K562 treated with DMSO at 1 percent for 4 hours (cell line): Measurements from ENCODE around the gene CCNL2. TPM values are rescaled to one million over a fixed set of nuclear protein-coding genes. Genes with fewer than 3 reads are reported as not detected.

Source experiments
- total RNA-seq: library from RNA; unstranded; fragments of 300-600 nt; gene quantifications from 2 replicates; pipeline ENCODE4 v1.2.3, GENCODE V29; 2022; ENCODE audit not compliant: insufficient read depth

The CCNL2 gene
- 96.0 and 157 TPM in 2 replicates for total RNA-seq

DNA sequence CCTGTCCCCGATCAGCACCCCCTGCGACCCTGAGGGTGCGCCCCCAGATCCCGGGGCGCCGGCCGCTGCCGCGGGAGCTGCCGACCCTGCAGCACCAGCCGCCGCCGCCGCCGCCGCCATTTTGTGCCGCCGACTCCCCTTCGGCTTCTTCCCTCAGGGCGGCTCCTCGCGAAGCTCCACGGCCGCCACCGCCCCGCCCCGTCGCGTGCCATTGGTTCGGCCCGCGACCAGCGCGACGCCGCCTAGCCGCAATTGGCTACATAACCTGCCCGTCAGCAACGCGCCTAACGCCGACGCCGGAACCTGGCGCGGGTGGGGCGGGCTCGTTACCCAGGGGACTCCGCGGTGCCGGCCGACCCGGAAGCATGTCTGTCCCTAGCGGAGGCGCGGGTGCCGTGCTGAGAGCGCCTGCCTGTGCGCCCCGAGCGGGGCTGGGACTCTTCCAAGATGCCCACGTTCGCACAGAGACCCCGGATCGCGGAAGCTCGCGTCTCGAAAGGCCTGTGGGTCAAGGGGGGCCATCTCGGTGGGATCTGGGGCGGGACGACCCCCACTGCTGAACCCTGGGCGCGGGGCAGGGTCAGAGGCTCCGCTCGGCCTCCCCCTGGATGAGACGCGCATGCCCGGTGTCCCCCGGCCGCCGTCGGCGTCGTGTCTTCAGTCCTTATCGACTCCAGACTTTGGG is at the start of gene CCNL2:
Gene CCNL2 (minus strand): TSS at position 149 of the 685 bp plus-strand sequence. CDS start 29 bp downstream, at position 120.

DNA sequence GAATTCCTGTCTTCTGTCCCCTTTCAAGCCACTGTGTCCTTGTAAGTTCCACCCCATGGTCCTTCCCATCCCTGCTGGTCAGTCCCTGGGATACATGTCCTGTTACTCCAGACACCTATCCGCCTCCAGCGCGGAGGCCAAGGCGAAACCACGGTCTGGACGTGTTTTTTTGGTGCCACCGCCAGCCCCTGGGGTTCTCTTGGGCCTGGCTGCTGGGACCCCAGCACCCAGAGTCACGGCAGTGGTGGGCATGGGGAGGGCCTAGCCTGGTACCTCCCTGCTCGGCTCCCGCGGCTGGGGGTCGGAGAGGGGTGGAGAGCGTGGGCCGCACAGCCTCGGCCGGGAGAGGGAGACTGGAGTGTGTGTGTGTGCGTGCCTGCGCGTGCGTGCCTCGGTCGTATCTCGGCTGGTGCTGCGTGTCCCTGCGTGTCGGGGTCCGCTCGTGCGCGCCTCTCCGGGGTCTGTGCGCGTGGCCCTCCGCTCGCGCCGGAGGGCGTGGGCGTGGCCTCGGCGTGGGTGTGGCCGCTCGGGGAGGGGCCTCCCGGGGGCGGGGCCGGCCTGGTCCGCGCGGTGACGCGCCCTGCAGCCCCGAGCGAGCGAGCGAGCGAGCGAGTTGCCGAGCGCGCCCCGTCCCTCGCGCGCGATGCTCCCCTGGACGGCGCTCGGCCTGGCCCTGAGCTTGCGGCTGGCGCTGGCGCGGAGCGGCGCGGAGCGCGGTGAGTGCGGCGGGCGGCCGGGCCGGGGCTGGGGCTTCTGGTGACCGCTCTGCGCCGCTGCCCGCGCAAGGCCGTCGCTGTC is 36.2 kb upstream of the CCNL2 start, which contains the start of gene VWA1:
Gene VWA1 (plus strand): TSS at position 585 of the 798 bp plus-strand sequence. CDS start 59 bp downstream, at position 644.

DNA sequence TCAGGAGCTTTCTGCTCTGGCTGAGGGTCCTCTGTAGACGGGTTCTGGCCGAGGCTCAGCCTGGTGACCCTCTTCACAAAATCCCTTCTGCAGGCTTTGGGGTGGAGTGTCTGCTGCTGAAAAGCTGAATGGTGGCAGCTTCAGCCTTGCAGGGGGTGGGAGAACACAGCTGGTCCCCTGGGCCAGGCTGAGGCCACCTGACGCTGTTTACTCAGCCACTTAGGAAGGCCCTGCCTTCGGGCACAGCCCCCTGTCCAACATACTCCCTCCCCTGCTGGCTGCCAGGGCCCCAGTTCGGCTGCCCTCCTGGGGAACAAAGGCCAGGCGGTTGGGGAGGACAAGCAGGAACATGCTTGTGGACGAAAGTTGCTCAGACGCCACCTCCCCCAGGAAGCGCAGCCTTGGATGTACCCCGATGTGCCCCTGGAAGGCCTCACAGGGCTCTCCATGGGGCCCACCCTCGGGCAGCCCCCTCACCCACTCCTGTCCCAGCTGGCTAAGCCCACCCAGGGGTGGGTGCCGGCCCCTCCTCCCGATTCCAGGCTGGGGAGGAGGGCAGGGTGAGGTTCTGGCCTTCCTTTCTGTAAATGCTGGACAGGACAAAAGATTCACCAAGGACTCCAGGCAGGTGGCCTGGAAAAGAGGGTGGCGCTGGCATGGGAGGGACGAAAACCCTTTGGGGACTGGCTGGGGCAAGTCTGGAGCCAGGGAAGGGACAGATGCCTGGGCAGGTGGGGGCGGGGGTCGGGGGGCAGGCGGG is 22.2 kb upstream of the CCNL2 start, which contains the start of gene ANKRD65:
Gene ANKRD65 (minus strand): TSS at position 130 of the 760 bp plus-strand sequence. CDS start 271 bp downstream, outside the sequence.

DNA sequence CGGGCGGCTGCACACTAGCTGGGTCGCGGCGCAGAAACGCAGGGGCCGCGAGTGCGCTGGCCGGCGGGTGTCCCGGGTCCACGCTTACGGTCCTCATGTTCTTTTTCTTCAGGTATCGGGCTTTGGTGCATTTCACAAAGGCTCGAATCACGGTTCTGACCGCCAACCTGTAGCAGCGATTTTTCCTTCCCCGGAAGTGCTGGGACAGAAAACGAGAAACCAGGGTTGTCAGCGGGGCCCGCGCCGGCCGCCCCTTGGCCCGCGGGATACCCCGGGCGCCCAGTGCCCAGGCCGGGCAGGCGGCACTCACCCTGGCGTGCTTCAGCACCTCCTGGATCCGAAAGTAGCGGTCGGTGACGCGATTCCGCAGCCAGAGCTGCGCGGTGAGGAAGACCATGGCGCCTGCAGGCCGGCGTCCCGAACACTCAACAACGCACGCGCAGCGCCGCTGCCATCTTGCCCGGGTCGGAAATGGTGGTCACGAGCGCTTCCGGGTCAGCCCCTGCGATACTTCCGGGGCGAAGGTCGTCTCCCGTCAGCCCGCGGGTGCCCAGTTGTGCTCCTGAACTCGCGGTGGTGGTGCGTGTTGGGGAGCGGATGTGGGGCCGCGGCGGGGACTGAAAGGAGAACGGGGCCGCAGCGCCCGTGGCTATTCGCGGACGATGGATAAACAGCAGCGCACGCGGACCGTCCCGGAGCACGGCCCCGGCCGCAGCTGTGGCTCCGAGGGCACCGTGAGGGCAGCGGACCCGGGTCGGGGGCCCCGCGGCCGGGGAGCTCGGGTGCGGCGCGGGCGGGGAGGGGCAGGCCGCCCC is 7.9 kb upstream of the CCNL2 start, which contains the start of gene MRPL20:
Gene MRPL20 (minus strand): TSS at position 473 of the 815 bp plus-strand sequence. CDS start 76 bp downstream, at position 397.

DNA sequence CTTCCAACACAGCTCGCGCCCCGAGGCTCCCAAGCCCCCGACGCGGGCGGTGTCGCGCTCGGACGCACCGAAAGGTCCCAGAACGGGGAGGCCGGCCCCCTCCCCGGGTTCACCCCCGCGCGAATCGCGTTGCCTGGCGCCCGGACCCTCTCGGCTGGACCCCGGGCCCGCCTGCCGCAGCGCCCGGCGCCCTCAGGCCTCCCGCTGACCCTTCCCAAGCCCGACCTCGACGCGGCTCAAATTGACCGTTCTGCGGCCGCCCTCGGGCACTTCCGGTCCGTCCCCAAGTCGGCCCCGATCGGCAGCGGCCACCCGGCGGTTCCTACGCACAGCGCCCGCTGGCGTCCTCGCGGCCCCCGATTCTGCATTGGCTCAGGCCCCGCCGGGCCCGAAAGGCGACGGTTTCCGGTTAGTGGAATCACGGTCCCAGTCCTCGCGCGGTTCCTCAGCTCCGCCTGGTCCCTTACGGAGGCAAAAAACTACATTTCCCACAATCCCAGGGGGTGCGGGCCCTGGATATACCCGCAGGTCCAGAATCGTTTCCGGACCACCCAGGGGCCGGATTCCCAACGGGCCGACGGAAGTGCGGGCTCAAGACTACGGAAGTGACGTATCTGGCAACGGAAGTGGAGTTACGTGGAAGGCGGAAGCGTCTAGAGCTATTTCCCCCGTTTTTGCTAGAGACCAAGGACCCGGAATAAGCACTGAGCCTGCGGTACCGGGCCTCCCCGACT is 24.0 kb downstream of the CCNL2 start, which contains the start of gene AURKAIP1:
Gene AURKAIP1 (minus strand): TSS at position 279 of the 734 bp plus-strand sequence. CDS start 451 bp downstream, outside the sequence.

DNA sequence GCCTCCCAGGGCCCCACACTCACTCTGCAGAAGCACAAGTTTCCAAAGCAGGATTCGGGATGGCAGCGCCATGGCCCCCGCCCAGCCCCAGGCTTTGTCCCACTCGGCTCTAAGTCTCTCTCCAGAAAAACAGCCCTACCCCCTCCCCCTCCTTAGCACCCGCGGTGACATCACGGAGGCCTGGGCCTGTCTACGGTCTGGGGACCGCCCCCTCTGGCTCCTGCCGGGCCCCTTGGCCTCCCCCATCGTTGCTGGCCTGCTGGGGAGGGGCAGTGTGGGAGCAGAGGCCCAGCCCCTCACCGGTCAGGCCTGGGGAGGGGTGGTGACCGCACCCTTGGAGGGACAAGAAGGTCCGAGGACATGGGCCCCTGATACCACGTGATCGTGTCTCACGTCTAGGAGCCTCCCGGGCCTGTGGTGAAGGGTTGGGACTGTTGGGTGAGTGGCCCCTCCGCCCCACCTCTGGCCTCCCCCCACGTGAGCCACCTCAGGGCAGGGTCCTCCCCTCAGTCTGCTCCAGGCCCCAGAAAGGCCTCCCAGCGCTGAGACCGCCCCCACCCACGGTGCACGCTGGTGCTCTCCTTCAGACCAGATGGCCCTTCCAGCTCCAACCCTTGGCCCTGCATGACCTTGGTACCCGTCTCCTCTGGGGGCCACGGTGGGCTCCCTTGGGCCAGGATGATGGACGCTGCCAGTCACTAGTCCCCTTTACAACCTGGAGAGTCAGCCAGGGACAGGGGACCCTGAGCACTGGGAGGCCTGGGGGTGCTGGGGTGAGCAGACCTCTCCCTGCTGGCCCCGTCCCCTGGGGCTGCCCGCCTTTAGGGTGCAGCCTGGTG is 40.5 kb downstream of the CCNL2 start, which contains the start of gene MXRA8:
Gene MXRA8 (minus strand): TSS at position 123 of the 839 bp plus-strand sequence. CDS start 51 bp downstream, at position 72.

DNA sequence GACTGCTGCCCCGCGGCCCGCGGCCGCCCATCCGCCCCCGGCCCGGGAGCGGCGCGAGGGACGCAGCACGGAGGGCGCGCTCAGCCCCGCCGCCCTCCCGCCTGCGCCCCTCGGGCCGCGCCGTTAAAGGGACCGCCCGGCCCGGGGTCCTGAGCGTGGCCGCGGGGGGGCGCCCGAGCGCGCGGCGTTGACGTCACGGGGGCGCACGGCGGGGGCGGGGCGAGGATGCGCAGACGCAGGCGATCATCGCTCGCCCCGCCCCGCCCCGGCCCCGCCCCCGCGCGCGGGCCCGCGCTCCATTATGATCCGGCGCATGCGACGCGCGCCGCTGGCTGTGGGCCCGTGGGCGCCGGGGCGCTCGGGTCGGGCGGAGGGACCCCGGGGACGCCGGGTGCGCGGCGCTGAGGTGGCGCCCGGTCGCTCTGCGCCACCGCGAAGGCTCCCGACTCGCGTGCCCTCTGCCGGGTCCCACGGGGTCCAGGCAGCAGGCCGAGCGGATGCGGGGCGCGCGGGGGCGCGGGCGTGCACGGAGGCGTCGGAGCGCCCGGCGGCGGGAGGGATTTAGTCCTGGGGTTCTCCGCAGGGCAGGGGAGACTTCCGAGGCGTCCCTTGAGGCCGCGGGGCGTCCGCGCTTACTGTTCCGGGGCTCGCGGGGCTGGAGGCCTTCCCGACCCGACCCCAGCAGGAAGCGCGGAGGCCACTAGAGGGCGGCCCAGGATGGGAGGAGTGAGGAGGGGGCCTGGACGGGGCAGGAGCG is 49.7 kb downstream of the CCNL2 start, which contains the start of gene DVL1:
Gene DVL1 (minus strand): TSS at position 163 of the 757 bp plus-strand sequence. CDS start 353 bp downstream, outside the sequence.

Other genes with a start within 250 kb of the CCNL2 start
- not detected in 2 replicates for gene TTLL10, start 225.5 kb downstream of the CCNL2 start, total RNA-seq
- not detected in 2 replicates for gene TNFRSF18, start 192.7 kb downstream of the CCNL2 start, total RNA-seq
- gene TNFRSF4, start 185.2 kb downstream of the CCNL2 start, total RNA-seq = 1.0 TPM in 1 of 2 replicates, not detected in the other
- gene SDF4, start 167.3 kb downstream of the CCNL2 start, total RNA-seq = 270 TPM in 2 replicates
- gene B3GALT6, start 167.1 kb downstream of the CCNL2 start, total RNA-seq = 6.8 and 11.5 TPM in 2 replicates
- gene C1QTNF12, start 152.6 kb downstream of the CCNL2 start, total RNA-seq = 1.9 TPM in 1 of 2 replicates, not detected in the other
- gene UBE2J2, start 125.5 kb downstream of the CCNL2 start, total RNA-seq = 94.8 and 107 TPM in 2 replicates
- gene SCNN1D, start 118.9 kb downstream of the CCNL2 start, total RNA-seq = 0.46 and 1.7 TPM in 2 replicates
- 30.5 and 48.6 TPM in 2 replicates for gene ACAP3, start 91.4 kb downstream of the CCNL2 start, total RNA-seq
- gene PUSL1, start 90.7 kb downstream of the CCNL2 start, total RNA-seq = 57.5 and 60.7 TPM in 2 replicates
- 160 and 197 TPM in 2 replicates for gene INTS11, start 74.7 kb downstream of the CCNL2 start, total RNA-seq
- gene CPTP, start 74.5 kb downstream of the CCNL2 start, total RNA-seq = 23.1 and 23.7 TPM in 2 replicates
- gene TAS1R3, start 68.1 kb downstream of the CCNL2 start, total RNA-seq = 0.54 and 1.3 TPM in 2 replicates
- 81.9 and 96.3 TPM in 2 replicates for gene DVL1, start 49.9 kb downstream of the CCNL2 start, total RNA-seq
- gene MXRA8, start 40.8 kb downstream of the CCNL2 start, total RNA-seq = 14.5 and 15.6 TPM in 2 replicates
- 225 and 272 TPM in 2 replicates for gene AURKAIP1, start 24.1 kb downstream of the CCNL2 start, total RNA-seq
- 93.3 and 127 TPM in 2 replicates for gene MRPL20, start 8.0 kb upstream of the CCNL2 start, total RNA-seq
- not detected in 2 replicates for gene ANKRD65, start 21.9 kb upstream of the CCNL2 start, total RNA-seq
- 7.9 and 9.2 TPM in 2 replicates for gene VWA1, start 36.4 kb upstream of the CCNL2 start, total RNA-seq
- gene ATAD3C, start 50.4 kb upstream of the CCNL2 start, total RNA-seq = 0.15 TPM in 1 of 2 replicates, not detected in the other
- gene ATAD3B, start 72.4 kb upstream of the CCNL2 start, total RNA-seq = 16.8 and 24.2 TPM in 2 replicates
- 81.9 and 86.9 TPM in 2 replicates for gene ATAD3A, start 112.8 kb upstream of the CCNL2 start, total RNA-seq
- gene TMEM240, start 141.3 kb upstream of the CCNL2 start, total RNA-seq = not detected in 2 replicates
- gene SSU72, start 175.5 kb upstream of the CCNL2 start, total RNA-seq = 200 and 228 TPM in 2 replicates
- 3.3 and 4.2 TPM in 2 replicates for gene FNDC10, start 200.8 kb upstream of the CCNL2 start, total RNA-seq
- 51.8 and 53.0 TPM in 2 replicates for gene MIB2, start 216.2 kb upstream of the CCNL2 start, total RNA-seq
- gene MMP23B, start 232.8 kb upstream of the CCNL2 start, total RNA-seq = 0.73 TPM in 1 of 2 replicates, not detected in the other